IMR-90 (cell line): ENCODE results near the gene GTSE1. TPM values are rescaled to one million over a fixed set of nuclear protein-coding genes. Genes with fewer than 3 reads are reported as not detected.

Source experiments
- ATAC-seq: fragments of 200-7000 bp; cut with Tn5 transposase; 2 replicates; pipeline ENCODE4 v1.9.1; 2020; ENCODE audit warnings: low read depth, mild to moderate bottlenecking, moderate library complexity
- BruUV-seq: library from RNA; stranded (reverse); fragments of 400-500 nt; replicated peaks from 2 replicates; lab custom pipeline; 2021; lab: Mats Ljungman, UMichigan
- CTCF ChIA-PET: fragments of 300-600 bp; formaldehyde crosslinking; extraction: SDS; loops from one replicate; lab custom pipeline; 2021; ENCODE audit warnings: antibody characterized with exemption; lab: Yijun Ruan, JAX
- POLR2A ChIA-PET: fragments of 300-600 bp; sonication (Branson Sonifier 250); formaldehyde crosslinking; loops from one replicate; lab custom pipeline; 2022; ENCODE audit warnings: antibody characterized with exemption; ENCODE audit not compliant: unreplicated experiment; lab: Charles Lee
- DNase-seq: peaks from one replicate; pipeline ENCODE4 v3.0.0; 2013
- H2AFZ ChIP-seq: replicated peaks from 2 replicates; pipeline ENCODE3; 2013; ENCODE audit warnings: low read length, mild to moderate bottlenecking; ENCODE audit not compliant: poor library complexity
- H2AK5ac ChIP-seq: 2 replicates; pipeline ENCODE4 v1.6.1; 2013; ENCODE audit warnings: low read depth, low read length, inconsistent platforms
- H2AK9ac ChIP-seq: replicated peaks from 2 replicates; pipeline ENCODE3; 2013; ENCODE audit warnings: mild to moderate bottlenecking, low read depth, low read length, moderate library complexity; ENCODE audit not compliant: poor library complexity
- H2BK120ac ChIP-seq: 2 replicates; pipeline ENCODE4 v1.6.1; 2013; ENCODE audit warnings: low read depth, low read length, inconsistent platforms
- H2BK15ac ChIP-seq: 3 replicates; pipeline ENCODE4 v1.6.1; 2013; ENCODE audit warnings: low read depth, low read length, inconsistent platforms
- H2BK20ac ChIP-seq: 2 replicates; pipeline ENCODE4 v1.6.1; 2013; ENCODE audit warnings: low read depth, mild to moderate bottlenecking, inconsistent platforms, low read length, moderate library complexity
- H2BK5ac ChIP-seq: 2 replicates; pipeline ENCODE4 v1.6.1; 2013; ENCODE audit warnings: mild to moderate bottlenecking, low read depth, low read length, inconsistent platforms; ENCODE audit not compliant: poor library complexity, severe bottlenecking
- H3K14ac ChIP-seq: replicated peaks from 2 replicates; pipeline ENCODE4 v1.6.1; 2013; ENCODE audit warnings: low read depth, low read length, inconsistent platforms
- H3K18ac ChIP-seq: 2 replicates; pipeline ENCODE4 v1.6.1; 2013; ENCODE audit warnings: low read depth, low read length, control low read depth
- H3K23ac ChIP-seq: 2 replicates; pipeline ENCODE4 v1.6.1; 2013; ENCODE audit warnings: low read depth, low read length, inconsistent platforms
- H3K27ac ChIP-seq: 2 replicates; pipeline ENCODE4 v1.5.1; 2013; ENCODE audit warnings: mild to moderate bottlenecking, control low read depth, low read length; ENCODE audit not compliant: insufficient read depth
- H3K27me3 ChIP-seq: 2 replicates; pipeline ENCODE4 v1.6.1; 2013; ENCODE audit warnings: low read length; ENCODE audit not compliant: control insufficient read depth, insufficient read depth
- H3K36me3 ChIP-seq: 2 replicates; pipeline ENCODE4 v1.6.1; 2013; ENCODE audit warnings: low read length, mixed read lengths; ENCODE audit not compliant: control insufficient read depth, insufficient read depth
- H3K4ac ChIP-seq: 2 replicates; pipeline ENCODE4 v1.6.1; 2013; ENCODE audit warnings: low read depth, low read length, inconsistent platforms
- H3K4me1 ChIP-seq: 2 replicates; pipeline ENCODE4 v1.6.1; 2013; ENCODE audit warnings: low read length, mixed read lengths; ENCODE audit not compliant: control insufficient read depth, insufficient read depth
- H3K4me2 ChIP-seq: 2 replicates; pipeline ENCODE4 v1.6.1; 2013; ENCODE audit warnings: low read depth, mild to moderate bottlenecking, control low read depth, low read length, moderate library complexity
- H3K4me3 ChIP-seq: 2 replicates; pipeline ENCODE4 v1.5.1; 2013; ENCODE audit warnings: low read depth, mild to moderate bottlenecking, control low read depth, low read length, moderate library complexity; ENCODE audit not compliant: insufficient read depth
- H3K56ac ChIP-seq: 2 replicates; pipeline ENCODE4 v1.6.1; 2013; ENCODE audit warnings: low read length, inconsistent platforms; ENCODE audit not compliant: insufficient read depth; ENCODE audit errors: extremely low read depth
- H3K79me1 ChIP-seq, 2 experiments: 2 replicates each; pipeline ENCODE4 v1.6.1; 2013; ENCODE audit warnings: low read length in 2 of 2, inconsistent platforms in 1 of 2, low read depth in 1 of 2
- H3K9ac ChIP-seq: 2 replicates; pipeline ENCODE4 v1.6.1; 2013; ENCODE audit warnings: low read depth, low read length, control low read depth
- H3K9me1 ChIP-seq: 2 replicates; pipeline ENCODE4 v1.6.1; 2013; ENCODE audit warnings: low read length, inconsistent platforms; ENCODE audit not compliant: insufficient read depth
- H3K9me3 ChIP-seq: 2 replicates; pipeline ENCODE4 v1.6.1; 2013; ENCODE audit warnings: low read length; ENCODE audit not compliant: control insufficient read depth, insufficient read depth
- H4K20me1 ChIP-seq: 2 replicates; pipeline ENCODE4 v1.6.1; 2013; ENCODE audit warnings: low read length, inconsistent platforms; ENCODE audit not compliant: insufficient read depth
- H4K5ac ChIP-seq: 2 replicates; pipeline ENCODE4 v1.6.1; 2013; ENCODE audit warnings: mild to moderate bottlenecking, low read depth, low read length, control low read depth
- H4K8ac ChIP-seq, 2 experiments: 2 replicates each; pipeline ENCODE4 v1.6.1; 2013; ENCODE audit warnings: low read depth in 2 of 2, low read length in 2 of 2, control low read depth in 1 of 2, inconsistent platforms in 1 of 2
- H4K91ac ChIP-seq: 2 replicates; pipeline ENCODE4 v1.6.1; 2013; ENCODE audit warnings: low read depth, low read length, inconsistent platforms; ENCODE audit not compliant: insufficient read depth
- BHLHE40 ChIP-seq: fragments of 150-350 bp; IDR thresholded peaks from 2 replicates; pipeline ENCODE4 v1.6.1; 2016; ENCODE audit warnings: mild to moderate bottlenecking, low read depth, low read length
- FOS ChIP-seq: fragments of 150-350 bp; IDR thresholded peaks from 2 replicates; pipeline ENCODE4 v1.6.1; 2016; ENCODE audit warnings: low read depth, low read length
- MXI1 ChIP-seq: IDR thresholded peaks from 2 replicates; pipeline ENCODE4 v1.6.1; 2012; ENCODE audit warnings: low read depth, mild to moderate bottlenecking, low read length, moderate library complexity, borderline replicate concordance
- NFE2L2 ChIP-seq: fragments of 150-350 bp; IDR thresholded peaks from 2 replicates; pipeline ENCODE4 v1.6.1; 2016; ENCODE audit warnings: low read depth, mild to moderate bottlenecking, low read length
- RCOR1 ChIP-seq: IDR thresholded peaks from 2 replicates; pipeline ENCODE4 v1.6.1; 2012; ENCODE audit warnings: mild to moderate bottlenecking, low read length, improper control_type of control experiment; ENCODE audit not compliant: insufficient replicate concordance
- RFX5 ChIP-seq: IDR thresholded peaks from 2 replicates; pipeline ENCODE4 v1.8.0; 2012; ENCODE audit warnings: low read depth, mild to moderate bottlenecking, low read length, moderate library complexity
- USF2 ChIP-seq: fragments of 150-350 bp; IDR thresholded peaks from 2 replicates; pipeline ENCODE4 v1.6.1; 2017; ENCODE audit warnings: mild to moderate bottlenecking, antibody characterized with exemption, low read length, low read depth
- WGBS, 2 experiments: methylation state at CpG; one replicate each; pipeline versions ENCODE4 v1.1.5 to v1.1.7; 2013; ENCODE audit warnings: missing lambda C conversion rate in 2 of 2; ENCODE audit not compliant: insufficient read length in 1 of 2; ENCODE audit errors: extremely low coverage in 2 of 2; 5-methylcytosine and 5-hydroxymethylcytosine counted together
- dilution Hi-C: fragments of 300-500 bp; cut with HindIII; formaldehyde crosslinking; loops from one replicate; pipeline ENCODE4 v1.14.3; 2018; ENCODE audit warnings: low sequenced_read_pairs; ENCODE audit not compliant: unreplicated experiment
- in situ Hi-C: fragments of 300-500 bp; cut with MboI; formaldehyde crosslinking; loops from 3 replicates; pipeline ENCODE4 v1.14.3; 2019; ENCODE audit warnings: low sequenced_read_pairs, inconsistent platforms, mixed read lengths
- intact Hi-C: fragments of 100-400 bp; cut with micrococcal nuclease; formaldehyde crosslinking; loops from 2 replicates; pipeline ENCODE4 v1.10.0; 2022
- polyA plus RNA-seq, 3 experiments: library from polyadenylated mRNA; depleted of rRNA; stranded (reverse); fragments of >200 nt; gene quantifications; 2 replicates each; pipeline ENCODE4 v1.2.3, GENCODE V29; 2012; ENCODE audit warnings: low replicate concordance in 1 of 3
- total RNA-seq: library from RNA; depleted of rRNA; stranded (reverse); fragments of >200 nt; gene quantifications from 2 replicates; pipeline ENCODE4 v1.2.3, GENCODE V29; 2012

The GTSE1 gene
- total and polyA plus RNA-seq, 2 of the 4 experiments (the other 2 are of a cell fraction), result 5.9 to 17.1 TPM

GRCh38 chr22:46315976-46316375 lies 19.3 kb downstream of the GTSE1 start:
- H4K20me1 ChIP-seq, result no peaks in the 10 kb centered on the region; the same call in 1 of the 2 replicates
- no peak overlapping the region for H4K5ac ChIP-seq
- H3K27me3 ChIP-seq, result no peaks in the 10 kb centered on the region
- TF ChIP-seq NFE2L2 (no peak), FOS (no peak), MXI1 (no peak), BHLHE40 (no peak), RFX5 (no peak), RCOR1 (no peak), USF2 (no peak)
- CTCF ChIA-PET, result interaction anchor here (0.7 to 1.2 kb wide), 3 partner anchors 52 to 195 kb away, joined by 3 to 5 read pairs (median 3); no protein-coding TSS in a partner anchor
- no peak overlapping the region for H3K4me3 ChIP-seq
- BruUV-seq, result no TSS peak
- no peak overlapping the region for H3K18ac ChIP-seq
- H2BK15ac ChIP-seq, result no peak overlapping the region
- no peaks in the 10 kb centered on the region for H3K9me1 ChIP-seq
- no peak overlapping the region for H2AK9ac ChIP-seq
- H3K79me1 ChIP-seq, result peaks cover 32 to 37% of the 10 kb centered on the region in 2 experiments
- no peak overlapping the region for H2BK20ac ChIP-seq
- ATAC-seq (no peak), DNase-seq (no peak)
- H3K27ac ChIP-seq, result no peak overlapping the region
- WGBS, 2 experiments, result no CpG with 5 or more reads among the region's 12 CpGs
- H3K14ac ChIP-seq, result no peak overlapping the region
- dilution Hi-C loops (no loop called here), in situ Hi-C loops (no loop called here), intact Hi-C loops (no loop called here)
- no peak overlapping the region for H3K9ac ChIP-seq
- H3K4ac ChIP-seq, result no peak overlapping the region
- H3K4me2 ChIP-seq, result no peak overlapping the region
- H4K8ac ChIP-seq, result no peak overlapping the region
- no peak overlapping the region for H2BK120ac ChIP-seq
- POLR2A ChIA-PET, result no interaction called here
- no peak overlapping the region for H2BK5ac ChIP-seq
- no peaks in the 10 kb centered on the region for H3K4me1 ChIP-seq
- no peaks in the 10 kb centered on the region for H3K9me3 ChIP-seq
- no peak overlapping the region for H2AK5ac ChIP-seq
- H3K23ac ChIP-seq, result no peak overlapping the region
- no peak overlapping the region for H4K91ac ChIP-seq
- peaks cover 12% of the 10 kb centered on the region for H3K36me3 ChIP-seq
- no peak overlapping the region for H2AFZ ChIP-seq
- no peak overlapping the region for H3K56ac ChIP-seq
